PC-3 (cell line): Measurements from ENCODE around the gene IL23R.

Experiments
- CTCF ChIP-seq: fragments of 300-600 bp; sonication (generic); conservative IDR thresholded peaks from 2 replicates; pipeline ENCODE4 v1.5.1; 2017; ENCODE audit warnings: antibody characterized with exemption, low read depth, mild to moderate bottlenecking, low read length
- EZH2 ChIP-seq: fragments of 300-600 bp; sonication (generic); IDR thresholded peaks from one replicate; pipeline ENCODE4 v1.6.1; 2017; ENCODE audit warnings: antibody characterized with exemption, mild to moderate bottlenecking, low read length; ENCODE audit not compliant: unreplicated experiment
- EZH2phosphoT487 ChIP-seq: fragments of 300-600 bp; sonication (generic); IDR thresholded peaks from 2 replicates; pipeline ENCODE4 v1.6.1; 2018; ENCODE audit warnings: mild to moderate bottlenecking, antibody characterized with exemption, low read length, borderline replicate concordance

GRCh38 chr1:67148516-67149178 is 17.6 kb upstream of the IL23R start:
- TF ChIP-seq EZH2phosphoT487 (no peak), CTCF (no peak), EZH2 (no peak)
